Nephron (organoid): ENCODE measurements around the gene LGMN.

Experiments
- H3K27ac Mint-ChIP-seq, 3 experiments: 2 replicates each; pipeline ENCODE4 v1.8.0; 2020; ENCODE audit warnings: mixed read lengths in 3 of 3, mild to moderate bottlenecking in 2 of 3, moderate library complexity in 1 of 3
- H3K27me3 Mint-ChIP-seq: 2 replicates; pipeline ENCODE4 v1.8.0; 2021; ENCODE audit warnings: low read depth, mild to moderate bottlenecking, moderate library complexity, mixed read lengths
- H3K36me3 Mint-ChIP-seq: 2 replicates; pipeline ENCODE4 v1.8.0; 2020; ENCODE audit warnings: low read depth, mixed read lengths
- H3K4me1 Mint-ChIP-seq: 2 replicates; pipeline ENCODE4 v1.8.0; 2020; ENCODE audit warnings: mixed read lengths
- H3K4me3 Mint-ChIP-seq, 3 experiments: 2 replicates each; pipeline ENCODE4 v1.8.0; 2020; ENCODE audit warnings: mild to moderate bottlenecking in 3 of 3, mixed read lengths in 3 of 3, moderate library complexity in 2 of 3
- H3K9me3 Mint-ChIP-seq: 2 replicates; pipeline ENCODE4 v1.8.0; 2020; ENCODE audit warnings: mixed read lengths
- TF ChIP-seq, protein P1 (sequence below), 3 experiments: fragments of 200-600 bp; sonication (generic); IDR thresholded peaks; one replicate each; pipeline ENCODE4 v1.5.0; 2021; ENCODE audit warnings: antibody characterized with exemption in 3 of 3; ENCODE audit not compliant: unreplicated experiment in 3 of 3

The LGMN gene

GRCh38 chr14:92658160-92658559 is 90.3 kb downstream of the LGMN start:
- Mint-ChIP-seq H3K9me3 (no peaks in the 10 kb centered on the region), H3K27ac (no peak overlapping the region), H3K27me3 (no peaks in the 10 kb centered on the region), H3K36me3 (peaks cover 4% of the 10 kb centered on the region), H3K4me3 (no peak overlapping the region), H3K4me1 (no peaks in the 10 kb centered on the region)
- TF ChIP-seq, protein P1, sequence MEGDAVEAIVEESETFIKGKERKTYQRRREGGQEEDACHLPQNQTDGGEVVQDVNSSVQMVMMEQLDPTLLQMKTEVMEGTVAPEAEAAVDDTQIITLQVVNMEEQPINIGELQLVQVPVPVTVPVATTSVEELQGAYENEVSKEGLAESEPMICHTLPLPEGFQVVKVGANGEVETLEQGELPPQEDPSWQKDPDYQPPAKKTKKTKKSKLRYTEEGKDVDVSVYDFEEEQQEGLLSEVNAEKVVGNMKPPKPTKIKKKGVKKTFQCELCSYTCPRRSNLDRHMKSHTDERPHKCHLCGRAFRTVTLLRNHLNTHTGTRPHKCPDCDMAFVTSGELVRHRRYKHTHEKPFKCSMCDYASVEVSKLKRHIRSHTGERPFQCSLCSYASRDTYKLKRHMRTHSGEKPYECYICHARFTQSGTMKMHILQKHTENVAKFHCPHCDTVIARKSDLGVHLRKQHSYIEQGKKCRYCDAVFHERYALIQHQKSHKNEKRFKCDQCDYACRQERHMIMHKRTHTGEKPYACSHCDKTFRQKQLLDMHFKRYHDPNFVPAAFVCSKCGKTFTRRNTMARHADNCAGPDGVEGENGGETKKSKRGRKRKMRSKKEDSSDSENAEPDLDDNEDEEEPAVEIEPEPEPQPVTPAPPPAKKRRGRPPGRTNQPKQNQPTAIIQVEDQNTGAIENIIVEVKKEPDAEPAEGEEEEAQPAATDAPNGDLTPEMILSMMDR (IDR thresholded peaks at IDR 0.05; ENCODE audit: unreplicated experiment in 3 of 3), result no peak

- Mint-ChIP-seq H3K4me1 (no peaks in the 10 kb centered on the region), H3K9me3 (no peaks in the 10 kb centered on the region), H3K27me3 (no peaks in the 10 kb centered on the region), H3K27ac (no peak overlapping the region), H3K36me3 (peaks cover 4% of the 10 kb centered on the region), H3K4me3 (no peak overlapping the region)
- TF ChIP-seq, protein P1 (IDR thresholded peaks at IDR 0.05; ENCODE audit: unreplicated experiment in 3 of 3), result no peak
Observed at GRCh38 chr14:92657457-92658142, 90.8 kb downstream of the LGMN start.

GRCh38 chr14:92656306-92657081 is 91.9 kb downstream of the LGMN start:
- Mint-ChIP-seq H3K4me3 (no peak overlapping the region), H3K9me3 (no peaks in the 10 kb centered on the region), H3K36me3 (peaks cover 1% of the 10 kb centered on the region), H3K27ac (no peak overlapping the region), H3K4me1 (no peaks in the 10 kb centered on the region), H3K27me3 (no peaks in the 10 kb centered on the region)
- TF ChIP-seq, protein P1 (IDR thresholded peaks at IDR 0.05; ENCODE audit: unreplicated experiment in 3 of 3), result no peak

- no peaks in the 10 kb centered on the region for H3K36me3 Mint-ChIP-seq
- H3K4me1 Mint-ChIP-seq, result no peaks in the 10 kb centered on the region
- no peak overlapping the region for H3K4me3 Mint-ChIP-seq
- H3K27ac Mint-ChIP-seq, result no peak overlapping the region
- TF ChIP-seq, protein P1 (IDR thresholded peaks at IDR 0.05; ENCODE audit: unreplicated experiment in 3 of 3), result no peak
- H3K9me3 Mint-ChIP-seq, result no peaks in the 10 kb centered on the region
- H3K27me3 Mint-ChIP-seq, result no peaks in the 10 kb centered on the region
Observed at GRCh38 chr14:92655419-92656201, 92.8 kb downstream of the LGMN start.

- Mint-ChIP-seq H3K36me3 (no peaks in the 10 kb centered on the region), H3K4me3 (no peak overlapping the region), H3K27me3 (no peaks in the 10 kb centered on the region), H3K27ac (no peak overlapping the region), H3K9me3 (no peaks in the 10 kb centered on the region), H3K4me1 (no peaks in the 10 kb centered on the region)
- TF ChIP-seq, protein P1 (IDR thresholded peaks at IDR 0.05; ENCODE audit: unreplicated experiment in 3 of 3), result no peak
Observed at GRCh38 chr14:92654239-92654901, 94.1 kb downstream of the LGMN start.
